GM21367 (cell line): ENCODE data around the gene C3orf20.

ENCODE experiments used
- ATAC-seq: cut with Tn5 transposase; IDR thresholded peaks from one replicate; pipeline ENCODE4 v1.9.1; 2021; ENCODE audit not compliant: unreplicated experiment

The C3orf20 gene

GRCh38 chr3:14772533-14773138 is 97.7 kb downstream of the C3orf20 start:
- ATAC-seq = no peak

GRCh38 chr3:14773281-14773680 is 98.3 kb downstream of the C3orf20 start:
- ATAC-seq = no peak

- ATAC-seq = no peak
These were observed 98.8 kb downstream of the C3orf20 start for GRCh38 chr3:14773691-14774128.

GRCh38 chr3:14774431-14774830 is 99.5 kb downstream of the C3orf20 start:
- no peak for ATAC-seq

- ATAC-seq = no peak
These were observed 100.1 kb downstream of the C3orf20 start for GRCh38 chr3:14775011-14775410.

- ATAC-seq = no peak
These were observed 100.6 kb downstream of the C3orf20 start for GRCh38 chr3:14775563-14775962.

- no peak for ATAC-seq
These were observed 104.2 kb downstream of the C3orf20 start for GRCh38 chr3:14779069-14779685.

GRCh38 chr3:14780927-14781507 is 106.1 kb downstream of the C3orf20 start:
- ATAC-seq = peak; percentile 77

- ATAC-seq = no peak
These were observed 108.6 kb downstream of the C3orf20 start for GRCh38 chr3:14783480-14784086.

GRCh38 chr3:14784087-14784681 is 109.2 kb downstream of the C3orf20 start:
- ATAC-seq = no peak

GRCh38 chr3:14785207-14786155 is 110.5 kb downstream of the C3orf20 start:
- ATAC-seq = no peak

GRCh38 chr3:14786369-14786768 is 111.4 kb downstream of the C3orf20 start:
- no peak for ATAC-seq

GRCh38 chr3:14787630-14788029 is 112.7 kb downstream of the C3orf20 start:
- no peak for ATAC-seq

GRCh38 chr3:14788644-14789043 is 113.7 kb downstream of the C3orf20 start:
- ATAC-seq = no peak

- no peak for ATAC-seq
These were observed 114.3 kb downstream of the C3orf20 start for GRCh38 chr3:14789221-14789620.

GRCh38 chr3:14789640-14790285 is 114.8 kb downstream of the C3orf20 start:
- ATAC-seq = no peak

GRCh38 chr3:14791343-14791945 is 116.5 kb downstream of the C3orf20 start:
- no peak for ATAC-seq

- ATAC-seq = no peak
These were observed 117.8 kb downstream of the C3orf20 start for GRCh38 chr3:14792691-14793121.

- no peak for ATAC-seq
These were observed 118.4 kb downstream of the C3orf20 start for GRCh38 chr3:14793126-14793857.
